Breast epithelium (tissue), 3 donors: ENCODE results near the gene WWOX.

Source experiments
- POLR2A ChIP-seq: fragments of 450-650 bp; IDR thresholded peaks from one replicate; pipeline ENCODE4 v1.6.1; 2016; ENCODE audit warnings: antibody characterized with exemption, mild to moderate bottlenecking, moderate library complexity
- POLR2AphosphoS5 ChIP-seq, 3 donors: sonication (generic); formaldehyde crosslinking; IDR thresholded peaks; one replicate each; pipeline ENCODE4 v1.6.1; 2017; ENCODE audit warnings: antibody characterized with exemption in 3 of 3
- TF ChIP-seq, protein P1 (sequence below), 3 donors: fragments of 450-650 bp; IDR thresholded peaks; one replicate each; pipeline ENCODE4 v1.5.1; 2016 to 2017; ENCODE audit warnings: antibody characterized with exemption in 3 of 3, mild to moderate bottlenecking in 3 of 3, moderate library complexity in 3 of 3

- TF ChIP-seq, protein P1, sequence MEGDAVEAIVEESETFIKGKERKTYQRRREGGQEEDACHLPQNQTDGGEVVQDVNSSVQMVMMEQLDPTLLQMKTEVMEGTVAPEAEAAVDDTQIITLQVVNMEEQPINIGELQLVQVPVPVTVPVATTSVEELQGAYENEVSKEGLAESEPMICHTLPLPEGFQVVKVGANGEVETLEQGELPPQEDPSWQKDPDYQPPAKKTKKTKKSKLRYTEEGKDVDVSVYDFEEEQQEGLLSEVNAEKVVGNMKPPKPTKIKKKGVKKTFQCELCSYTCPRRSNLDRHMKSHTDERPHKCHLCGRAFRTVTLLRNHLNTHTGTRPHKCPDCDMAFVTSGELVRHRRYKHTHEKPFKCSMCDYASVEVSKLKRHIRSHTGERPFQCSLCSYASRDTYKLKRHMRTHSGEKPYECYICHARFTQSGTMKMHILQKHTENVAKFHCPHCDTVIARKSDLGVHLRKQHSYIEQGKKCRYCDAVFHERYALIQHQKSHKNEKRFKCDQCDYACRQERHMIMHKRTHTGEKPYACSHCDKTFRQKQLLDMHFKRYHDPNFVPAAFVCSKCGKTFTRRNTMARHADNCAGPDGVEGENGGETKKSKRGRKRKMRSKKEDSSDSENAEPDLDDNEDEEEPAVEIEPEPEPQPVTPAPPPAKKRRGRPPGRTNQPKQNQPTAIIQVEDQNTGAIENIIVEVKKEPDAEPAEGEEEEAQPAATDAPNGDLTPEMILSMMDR (IDR thresholded peaks at IDR 0.05) = no peak
- TF ChIP-seq POLR2A (no peak), POLR2AphosphoS5 (IDR thresholded peaks at IDR 0.05) (no peak)
Measured at GRCh38 chr16:78995441-78995840, 896.0 kb downstream of the WWOX start.
